Measurements from ENCODE around the gene VMA21. TPM values are rescaled to one million over a fixed set of nuclear protein-coding genes. Genes with fewer than 3 reads are reported as not detected.

VMA21 gene
- total RNA-seq, 1 donor from 2014 or later = 27.0 TPM

DNA sequence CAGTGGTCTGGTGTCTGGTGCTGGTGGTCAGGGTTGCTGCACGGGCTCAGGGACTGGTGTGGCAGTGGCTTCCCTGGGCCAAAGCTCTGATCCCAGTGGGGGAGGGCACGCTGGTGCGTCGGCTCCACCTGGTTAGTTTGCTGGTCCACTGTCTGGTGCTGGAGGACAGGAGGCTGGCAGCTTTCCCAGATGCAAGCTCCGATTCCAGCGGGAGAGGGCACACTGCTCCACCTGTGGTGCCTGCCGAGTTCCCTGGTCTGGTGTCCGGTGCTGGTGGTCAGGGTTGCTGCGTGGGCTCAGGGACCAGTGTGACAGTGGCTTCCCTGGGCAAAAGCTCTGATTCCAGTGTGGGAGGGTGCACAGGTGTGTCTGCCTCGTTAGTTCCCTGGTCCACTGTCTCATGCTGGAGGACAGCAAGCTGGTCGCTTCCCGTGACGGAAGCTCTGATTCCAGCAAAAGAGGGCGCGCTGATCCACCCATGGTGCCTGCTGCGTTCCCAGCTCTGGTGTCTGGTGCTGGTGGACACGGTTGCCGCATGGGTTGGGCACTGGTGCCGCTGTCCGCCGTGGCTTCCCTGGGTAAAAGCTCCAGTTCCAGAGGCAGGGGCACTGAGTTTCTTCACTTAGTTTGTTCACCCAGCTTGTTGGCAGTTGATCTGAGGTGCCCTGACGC is 5.8 kb downstream of the VMA21 start:
- H3K4me3 ChIP-seq (ENCODE audit: low read depth, low read length) = no peak overlapping the region
- TF ChIP-seq CTCF (conservative IDR thresholded peaks at IDR 0.05; ENCODE audit: low read depth, low read length) = peak; percentile 32
- DNase-seq (ENCODE audit: low read depth) = no peak

GRCh38 chrX:151416579-151416978 is 19.6 kb downstream of the VMA21 start:
- no peak for TF ChIP-seq CTCF (conservative IDR thresholded peaks at IDR 0.05; ENCODE audit: low read depth, low read length)
- no peak overlapping the region for H3K4me3 ChIP-seq (ENCODE audit: low read depth, low read length)
- no peak for DNase-seq (ENCODE audit: low read depth)

GRCh38 chrX:151419782-151420181 is 22.8 kb downstream of the VMA21 start:
- no peak overlapping the region for H3K4me3 ChIP-seq (ENCODE audit: low read depth, low read length)
- DNase-seq (ENCODE audit: low read depth) = no peak
- no peak for TF ChIP-seq CTCF (conservative IDR thresholded peaks at IDR 0.05; ENCODE audit: low read depth, low read length)

GRCh38 chrX:151424505-151424904 is 27.5 kb downstream of the VMA21 start:
- H3K4me3 ChIP-seq (ENCODE audit: low read depth, low read length) = no peak overlapping the region
- no peak for TF ChIP-seq CTCF (conservative IDR thresholded peaks at IDR 0.05; ENCODE audit: low read depth, low read length)
- no peak for DNase-seq (ENCODE audit: low read depth)

- TF ChIP-seq CTCF (conservative IDR thresholded peaks at IDR 0.05; ENCODE audit: low read depth, low read length) = no peak
- DNase-seq (ENCODE audit: low read depth) = no peak
- no peak overlapping the region for H3K4me3 ChIP-seq (ENCODE audit: low read depth, low read length)
These were observed 51.5 kb downstream of the VMA21 start for GRCh38 chrX:151448509-151448908.

DNA sequence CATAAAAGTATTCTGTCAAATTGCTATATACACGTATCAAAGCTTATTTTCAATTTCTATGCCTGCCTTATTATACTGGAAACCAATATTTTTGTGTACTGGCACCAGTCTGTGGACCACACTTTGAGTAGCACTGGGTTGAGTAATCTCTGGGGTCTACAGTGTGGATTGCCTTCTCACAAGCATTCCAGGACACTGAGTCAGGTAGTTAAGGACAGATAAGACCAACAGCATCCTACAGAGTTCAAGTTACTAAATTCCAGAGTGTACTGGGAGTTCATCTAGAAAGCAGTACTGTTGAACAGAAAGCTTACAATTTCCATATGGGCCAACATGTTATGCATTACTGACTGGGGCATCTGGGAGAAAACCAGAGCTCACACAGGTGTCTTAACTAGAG is 61.8 kb downstream of the VMA21 start:
- DNase-seq (ENCODE audit: low read depth) = no peak
- no peak overlapping the region for H3K4me3 ChIP-seq (ENCODE audit: low read depth, low read length)
- no peak for TF ChIP-seq CTCF (conservative IDR thresholded peaks at IDR 0.05; ENCODE audit: low read depth, low read length)

Other genes starting within 250 kb of the VMA21 start
- gene GPR50, start 220.6 kb upstream of the VMA21 start, total RNA-seq = not detected in 2 replicates
- not detected in 2 replicates for gene PASD1, start 166.5 kb downstream of the VMA21 start, total RNA-seq